ENCODE data around the gene FAM3C.

The FAM3C gene

GRCh38 chr7:121372376-121373010 is 23.6 kb downstream of the FAM3C start:
- no peak overlapping the region for H3K9ac ChIP-seq
- H3K27ac ChIP-seq = no peak overlapping the region
- no peaks in the 10 kb centered on the region for H3K79me2 ChIP-seq

DNA sequence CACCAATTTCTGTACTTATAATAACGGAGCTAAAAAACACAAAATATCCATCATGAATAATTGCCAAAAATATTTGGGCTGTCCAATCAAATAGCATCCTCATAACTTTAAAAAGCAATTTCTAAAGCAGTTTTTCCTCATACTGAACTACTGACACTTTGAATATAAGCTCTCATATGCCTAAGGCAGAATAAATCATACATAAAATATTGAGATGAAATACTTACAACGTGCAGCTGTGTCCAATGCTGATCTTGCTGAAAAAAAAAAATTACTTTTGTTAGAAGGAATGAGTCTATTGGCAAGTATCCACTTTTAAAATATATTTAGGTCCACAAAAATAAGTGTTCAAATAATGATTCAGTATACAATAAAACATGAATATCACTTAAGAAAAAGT is 24.2 kb downstream of the FAM3C start:
- Histone ChIP-seq H3K9me3 (ENCODE audit: control insufficient read depth, low read length) (no peaks in the 10 kb centered on the region), H3K79me2 (no peaks in the 10 kb centered on the region), H3K27me3 (ENCODE audit: control insufficient read depth, insufficient read depth, low read length) (no peaks in the 10 kb centered on the region), H3K4me1 (no peaks in the 10 kb centered on the region), H3K4me2 (ENCODE audit: low read length) (no peak overlapping the region), H2AFZ (no peak overlapping the region), H3K36me3 (ENCODE audit: control insufficient read depth, insufficient read depth, low read length) (no peaks in the 10 kb centered on the region), H3K4me3 (ENCODE audit: low read depth, low read length) (no peak overlapping the region), H3K9ac (no peak overlapping the region), H3K27ac (no peak overlapping the region)
- TF ChIP-seq, protein P1, sequence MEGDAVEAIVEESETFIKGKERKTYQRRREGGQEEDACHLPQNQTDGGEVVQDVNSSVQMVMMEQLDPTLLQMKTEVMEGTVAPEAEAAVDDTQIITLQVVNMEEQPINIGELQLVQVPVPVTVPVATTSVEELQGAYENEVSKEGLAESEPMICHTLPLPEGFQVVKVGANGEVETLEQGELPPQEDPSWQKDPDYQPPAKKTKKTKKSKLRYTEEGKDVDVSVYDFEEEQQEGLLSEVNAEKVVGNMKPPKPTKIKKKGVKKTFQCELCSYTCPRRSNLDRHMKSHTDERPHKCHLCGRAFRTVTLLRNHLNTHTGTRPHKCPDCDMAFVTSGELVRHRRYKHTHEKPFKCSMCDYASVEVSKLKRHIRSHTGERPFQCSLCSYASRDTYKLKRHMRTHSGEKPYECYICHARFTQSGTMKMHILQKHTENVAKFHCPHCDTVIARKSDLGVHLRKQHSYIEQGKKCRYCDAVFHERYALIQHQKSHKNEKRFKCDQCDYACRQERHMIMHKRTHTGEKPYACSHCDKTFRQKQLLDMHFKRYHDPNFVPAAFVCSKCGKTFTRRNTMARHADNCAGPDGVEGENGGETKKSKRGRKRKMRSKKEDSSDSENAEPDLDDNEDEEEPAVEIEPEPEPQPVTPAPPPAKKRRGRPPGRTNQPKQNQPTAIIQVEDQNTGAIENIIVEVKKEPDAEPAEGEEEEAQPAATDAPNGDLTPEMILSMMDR (IDR thresholded peaks at IDR 0.05) = no peak

More at GRCh38 chr7:121372376-121373010, 23.6 kb downstream of the FAM3C start:
- H3K36me3 ChIP-seq (ENCODE audit: control insufficient read depth, insufficient read depth, low read length) = no peaks in the 10 kb centered on the region
- no peak overlapping the region for H3K4me2 ChIP-seq (ENCODE audit: low read length)
- no peaks in the 10 kb centered on the region for H3K4me1 ChIP-seq
- TF ChIP-seq, protein P1 (IDR thresholded peaks at IDR 0.05) = no peak
- H3K9me3 ChIP-seq (ENCODE audit: control insufficient read depth, low read length) = no peaks in the 10 kb centered on the region
- no peaks in the 10 kb centered on the region for H3K27me3 ChIP-seq (ENCODE audit: control insufficient read depth, insufficient read depth, low read length)
- H3K4me3 ChIP-seq (ENCODE audit: low read depth, low read length) = no peak overlapping the region
- no peak overlapping the region for H2AFZ ChIP-seq

- Histone ChIP-seq H3K4me2 (ENCODE audit: low read length) (no peak overlapping the region), H3K27ac (no peak overlapping the region), H3K36me3 (ENCODE audit: control insufficient read depth, insufficient read depth, low read length) (no peaks in the 10 kb centered on the region), H3K4me3 (ENCODE audit: low read depth, low read length) (no peak overlapping the region), H2AFZ (no peak overlapping the region), H3K9ac (no peak overlapping the region), H3K27me3 (ENCODE audit: control insufficient read depth, insufficient read depth, low read length) (no peaks in the 10 kb centered on the region), H3K9me3 (ENCODE audit: control insufficient read depth, low read length) (no peaks in the 10 kb centered on the region), H3K79me2 (no peaks in the 10 kb centered on the region), H3K4me1 (no peaks in the 10 kb centered on the region)
- TF ChIP-seq, protein P1 (IDR thresholded peaks at IDR 0.05) = no peak
These were observed 24.7 kb downstream of the FAM3C start for GRCh38 chr7:121371367-121371766.

GRCh38 chr7:121369462-121369861 is 26.6 kb downstream of the FAM3C start:
- H3K27ac ChIP-seq = no peak overlapping the region
- H3K27me3 ChIP-seq (ENCODE audit: control insufficient read depth, insufficient read depth, low read length) = no peaks in the 10 kb centered on the region
- no peak overlapping the region for H3K9ac ChIP-seq
- H2AFZ ChIP-seq = no peak overlapping the region
- no peaks in the 10 kb centered on the region for H3K4me1 ChIP-seq
- TF ChIP-seq, protein P1 (IDR thresholded peaks at IDR 0.05) = no peak
- no peaks in the 10 kb centered on the region for H3K36me3 ChIP-seq (ENCODE audit: control insufficient read depth, insufficient read depth, low read length)
- no peaks in the 10 kb centered on the region for H3K9me3 ChIP-seq (ENCODE audit: control insufficient read depth, low read length)
- H3K79me2 ChIP-seq = no peaks in the 10 kb centered on the region
- H3K4me3 ChIP-seq (ENCODE audit: low read depth, low read length) = no peak overlapping the region
- H3K4me2 ChIP-seq (ENCODE audit: low read length) = no peak overlapping the region

- no peaks in the 10 kb centered on the region for H3K27me3 ChIP-seq (ENCODE audit: control insufficient read depth, insufficient read depth, low read length)
- no peak overlapping the region for H3K27ac ChIP-seq
- no peak overlapping the region for H3K4me2 ChIP-seq (ENCODE audit: low read length)
- no peaks in the 10 kb centered on the region for H3K4me1 ChIP-seq
- H2AFZ ChIP-seq = no peak overlapping the region
- H3K9ac ChIP-seq = no peak overlapping the region
- H3K36me3 ChIP-seq (ENCODE audit: control insufficient read depth, insufficient read depth, low read length) = no peaks in the 10 kb centered on the region
- H3K9me3 ChIP-seq (ENCODE audit: control insufficient read depth, low read length) = no peaks in the 10 kb centered on the region
- H3K4me3 ChIP-seq (ENCODE audit: low read depth, low read length) = no peak overlapping the region
- TF ChIP-seq, protein P1 (IDR thresholded peaks at IDR 0.05) = peak; percentile 78
- no peaks in the 10 kb centered on the region for H3K79me2 ChIP-seq
These were observed 29.2 kb downstream of the FAM3C start for GRCh38 chr7:121366852-121367431.

Measured in parathyroid adenoma (tissue), 2 donors.